Neural cell (in vitro differentiated cells): Measurements from ENCODE around the gene CCDC47. TPM values are rescaled to one million over a fixed set of nuclear protein-coding genes. Genes with fewer than 3 reads are reported as not detected.

ENCODE experiments used
- H2AFZ ChIP-seq: fragments of 200-600, 300-800 bp; sonication (generic), shearing (Covaris generic); 2 replicates; pipeline ENCODE4 v1.6.0; 2014; ENCODE audit warnings: low read depth, mild to moderate bottlenecking, antibody characterized with exemption, low read length, moderate library complexity
- H3F3A ChIP-seq: fragments of 200-600 bp; shearing (Covaris generic); 2 replicates; pipeline ENCODE4 v1.6.1; 2016; ENCODE audit warnings: mild to moderate bottlenecking, moderate library complexity, mixed read lengths, antibody characterized with exemption, low read length; ENCODE audit not compliant: insufficient read depth, poor library complexity, severe bottlenecking
- H3K27ac ChIP-seq: fragments of 200-600, 300-800 bp; sonication (generic), shearing (Covaris generic); 2 replicates; pipeline ENCODE4 v1.5.1; 2014; ENCODE audit warnings: mild to moderate bottlenecking, low read length, moderate library complexity
- H3K27me3 ChIP-seq: fragments of 300-800, 200-600 bp; sonication (generic), shearing (Covaris generic); 2 replicates; pipeline ENCODE4 v1.6.0; 2014; ENCODE audit warnings: mild to moderate bottlenecking, low read depth, low read length, moderate library complexity; ENCODE audit not compliant: insufficient read depth
- H3K36me3 ChIP-seq: fragments of 300-800, 200-600 bp; sonication (generic), shearing (Covaris generic); 2 replicates; pipeline ENCODE4 v1.5.1; 2014; ENCODE audit warnings: mild to moderate bottlenecking, antibody characterized with exemption, low read length, moderate library complexity; ENCODE audit not compliant: insufficient read depth
- H3K4me2 ChIP-seq: fragments of 300-800, 200-600 bp; sonication (generic), shearing (Covaris generic); 2 replicates; pipeline ENCODE4 v1.6.0; 2014; ENCODE audit warnings: mild to moderate bottlenecking, low read length
- H3K4me3 ChIP-seq: fragments of 300-800, 200-600 bp; sonication (generic), shearing (Covaris generic); 2 replicates; pipeline ENCODE4 v1.5.1; 2014; ENCODE audit warnings: mild to moderate bottlenecking, low read length, moderate library complexity
- H3K79me2 ChIP-seq: fragments of 200-600 bp; shearing (Covaris generic); replicated peaks from 2 replicates; pipeline ENCODE4 v1.6.0; 2014; ENCODE audit warnings: mild to moderate bottlenecking, low read length, moderate library complexity; ENCODE audit not compliant: insufficient read depth
- H3K9ac ChIP-seq: fragments of 300-800, 200-600 bp; sonication (generic), shearing (Covaris generic); 2 replicates; pipeline ENCODE4 v1.6.1; 2016; ENCODE audit warnings: mild to moderate bottlenecking, low read length, mixed read lengths
- H3K9me2 ChIP-seq: fragments of 200-600 bp; shearing (Covaris generic); 2 replicates; pipeline ENCODE4 v1.6.1; 2016; ENCODE audit warnings: mild to moderate bottlenecking, low read length, mixed read lengths; ENCODE audit not compliant: insufficient read depth
- H3K9me3 ChIP-seq: fragments of 200-600, 300-800 bp; sonication (generic), shearing (Covaris generic); 2 replicates; pipeline ENCODE4 v1.6.1; 2016; ENCODE audit warnings: mild to moderate bottlenecking, mixed run types, low read length, moderate library complexity, mixed read lengths
- H4K20me1 ChIP-seq: fragments of 200-600 bp; shearing (Covaris generic); 2 replicates; pipeline ENCODE4 v1.6.1; 2016; ENCODE audit warnings: mild to moderate bottlenecking, mixed run types; ENCODE audit not compliant: insufficient read depth
- EP300 ChIP-seq: fragments of 450-650 bp; conservative IDR thresholded peaks from 2 replicates; pipeline ENCODE4 v1.6.1; 2014; ENCODE audit warnings: antibody characterized with exemption, mild to moderate bottlenecking, moderate library complexity; ENCODE audit not compliant: poor library complexity, severe bottlenecking
- EZH2 ChIP-seq: fragments of 200-600, 300-800 bp; shearing (Covaris generic), sonication (generic); IDR thresholded peaks from 2 replicates; pipeline ENCODE4 v1.6.1; 2014; ENCODE audit warnings: antibody characterized with exemption, low read length, borderline replicate concordance, mild to moderate bottlenecking; ENCODE audit not compliant: insufficient read depth, poor library complexity, severe bottlenecking
- MXI1 ChIP-seq: fragments of 450-650 bp; conservative IDR thresholded peaks from 2 replicates; pipeline ENCODE4 v1.6.1; 2014; ENCODE audit warnings: antibody characterized with exemption, mild to moderate bottlenecking; ENCODE audit not compliant: poor library complexity, severe bottlenecking
- POLR2AphosphoS5 ChIP-seq: IDR thresholded peaks from 2 replicates; pipeline ENCODE4 v1.6.1; 2012
- RAD21 ChIP-seq: fragments of 450-650 bp; conservative IDR thresholded peaks from 2 replicates; pipeline ENCODE4 v1.6.1; 2014; ENCODE audit warnings: antibody characterized with exemption, mild to moderate bottlenecking, moderate library complexity
- SMC3 ChIP-seq: fragments of 450-650 bp; conservative IDR thresholded peaks from 2 replicates; pipeline ENCODE4 v1.6.1; 2014; ENCODE audit warnings: antibody characterized with exemption, mild to moderate bottlenecking, moderate library complexity; ENCODE audit not compliant: poor library complexity
- TAF1 ChIP-seq: IDR thresholded peaks from 2 replicates; pipeline ENCODE4 v1.6.1; 2012; ENCODE audit warnings: low read depth
- polyA plus RNA-seq: library from polyadenylated mRNA; depleted of rRNA; stranded (reverse); fragments of >200 nt; gene quantifications from 2 replicates; pipeline ENCODE4 v1.2.3, GENCODE V29; 2014
- TF ChIP-seq, protein P1 (sequence below): IDR thresholded peaks from 2 replicates; pipeline ENCODE4 v1.6.1; 2012; ENCODE audit warnings: borderline replicate concordance
- TF ChIP-seq, protein P2 (sequence below): fragments of 450-650 bp; IDR thresholded peaks from 2 replicates; pipeline ENCODE4 v1.5.1; 2014; ENCODE audit warnings: antibody characterized with exemption, mild to moderate bottlenecking, moderate library complexity; ENCODE audit not compliant: poor library complexity, severe bottlenecking

CCDC47 gene
- polyA plus RNA-seq, 1 donor from 2014 or later: 49.3 TPM

DNA sequence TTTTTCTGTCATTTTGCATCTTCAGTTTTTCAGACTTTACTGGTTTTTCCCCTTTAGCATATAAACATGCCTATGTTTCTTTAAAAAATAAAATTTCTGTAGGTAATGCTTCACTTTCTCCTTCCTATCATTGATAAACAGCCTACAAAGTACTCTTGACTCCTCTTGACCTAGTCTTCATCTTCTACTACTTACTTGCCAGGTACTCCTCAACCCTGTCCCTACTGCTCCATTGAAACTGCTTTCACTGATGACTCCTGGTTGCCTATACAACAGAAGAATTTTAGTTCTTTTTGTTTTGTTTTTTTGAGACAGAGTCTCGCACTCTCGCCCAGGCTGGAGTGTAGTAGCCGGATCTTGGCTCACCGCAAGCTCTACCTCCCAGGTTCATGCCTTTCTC is 7.5 kb upstream of the CCDC47 start:
- Histone ChIP-seq H3K79me2 (peaks cover 77% of the 10 kb centered on the region), H3K9ac (no peak overlapping the region), H2AFZ (no peak overlapping the region), H3K4me2 (no peak overlapping the region), H3K9me3 (no peaks in the 10 kb centered on the region), H3K27me3 (no peaks in the 10 kb centered on the region), H3F3A (no peaks in the 10 kb centered on the region), H3K4me3 (no peak overlapping the region), H3K27ac (no peak overlapping the region), H4K20me1 (peaks cover 5% of the 10 kb centered on the region), H3K36me3 (no peaks in the 10 kb centered on the region), H3K9me2 (no peaks in the 10 kb centered on the region)
- TF ChIP-seq RAD21: no peak
- TF ChIP-seq, protein P1, sequence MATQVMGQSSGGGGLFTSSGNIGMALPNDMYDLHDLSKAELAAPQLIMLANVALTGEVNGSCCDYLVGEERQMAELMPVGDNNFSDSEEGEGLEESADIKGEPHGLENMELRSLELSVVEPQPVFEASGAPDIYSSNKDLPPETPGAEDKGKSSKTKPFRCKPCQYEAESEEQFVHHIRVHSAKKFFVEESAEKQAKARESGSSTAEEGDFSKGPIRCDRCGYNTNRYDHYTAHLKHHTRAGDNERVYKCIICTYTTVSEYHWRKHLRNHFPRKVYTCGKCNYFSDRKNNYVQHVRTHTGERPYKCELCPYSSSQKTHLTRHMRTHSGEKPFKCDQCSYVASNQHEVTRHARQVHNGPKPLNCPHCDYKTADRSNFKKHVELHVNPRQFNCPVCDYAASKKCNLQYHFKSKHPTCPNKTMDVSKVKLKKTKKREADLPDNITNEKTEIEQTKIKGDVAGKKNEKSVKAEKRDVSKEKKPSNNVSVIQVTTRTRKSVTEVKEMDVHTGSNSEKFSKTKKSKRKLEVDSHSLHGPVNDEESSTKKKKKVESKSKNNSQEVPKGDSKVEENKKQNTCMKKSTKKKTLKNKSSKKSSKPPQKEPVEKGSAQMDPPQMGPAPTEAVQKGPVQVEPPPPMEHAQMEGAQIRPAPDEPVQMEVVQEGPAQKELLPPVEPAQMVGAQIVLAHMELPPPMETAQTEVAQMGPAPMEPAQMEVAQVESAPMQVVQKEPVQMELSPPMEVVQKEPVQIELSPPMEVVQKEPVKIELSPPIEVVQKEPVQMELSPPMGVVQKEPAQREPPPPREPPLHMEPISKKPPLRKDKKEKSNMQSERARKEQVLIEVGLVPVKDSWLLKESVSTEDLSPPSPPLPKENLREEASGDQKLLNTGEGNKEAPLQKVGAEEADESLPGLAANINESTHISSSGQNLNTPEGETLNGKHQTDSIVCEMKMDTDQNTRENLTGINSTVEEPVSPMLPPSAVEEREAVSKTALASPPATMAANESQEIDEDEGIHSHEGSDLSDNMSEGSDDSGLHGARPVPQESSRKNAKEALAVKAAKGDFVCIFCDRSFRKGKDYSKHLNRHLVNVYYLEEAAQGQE: no peak
- TF ChIP-seq, protein P2, sequence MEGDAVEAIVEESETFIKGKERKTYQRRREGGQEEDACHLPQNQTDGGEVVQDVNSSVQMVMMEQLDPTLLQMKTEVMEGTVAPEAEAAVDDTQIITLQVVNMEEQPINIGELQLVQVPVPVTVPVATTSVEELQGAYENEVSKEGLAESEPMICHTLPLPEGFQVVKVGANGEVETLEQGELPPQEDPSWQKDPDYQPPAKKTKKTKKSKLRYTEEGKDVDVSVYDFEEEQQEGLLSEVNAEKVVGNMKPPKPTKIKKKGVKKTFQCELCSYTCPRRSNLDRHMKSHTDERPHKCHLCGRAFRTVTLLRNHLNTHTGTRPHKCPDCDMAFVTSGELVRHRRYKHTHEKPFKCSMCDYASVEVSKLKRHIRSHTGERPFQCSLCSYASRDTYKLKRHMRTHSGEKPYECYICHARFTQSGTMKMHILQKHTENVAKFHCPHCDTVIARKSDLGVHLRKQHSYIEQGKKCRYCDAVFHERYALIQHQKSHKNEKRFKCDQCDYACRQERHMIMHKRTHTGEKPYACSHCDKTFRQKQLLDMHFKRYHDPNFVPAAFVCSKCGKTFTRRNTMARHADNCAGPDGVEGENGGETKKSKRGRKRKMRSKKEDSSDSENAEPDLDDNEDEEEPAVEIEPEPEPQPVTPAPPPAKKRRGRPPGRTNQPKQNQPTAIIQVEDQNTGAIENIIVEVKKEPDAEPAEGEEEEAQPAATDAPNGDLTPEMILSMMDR: no peak
- TF ChIP-seq TAF1: no peak
- no peak for TF ChIP-seq EP300
- TF ChIP-seq POLR2AphosphoS5: no peak
- TF ChIP-seq EZH2: no peak

DNA sequence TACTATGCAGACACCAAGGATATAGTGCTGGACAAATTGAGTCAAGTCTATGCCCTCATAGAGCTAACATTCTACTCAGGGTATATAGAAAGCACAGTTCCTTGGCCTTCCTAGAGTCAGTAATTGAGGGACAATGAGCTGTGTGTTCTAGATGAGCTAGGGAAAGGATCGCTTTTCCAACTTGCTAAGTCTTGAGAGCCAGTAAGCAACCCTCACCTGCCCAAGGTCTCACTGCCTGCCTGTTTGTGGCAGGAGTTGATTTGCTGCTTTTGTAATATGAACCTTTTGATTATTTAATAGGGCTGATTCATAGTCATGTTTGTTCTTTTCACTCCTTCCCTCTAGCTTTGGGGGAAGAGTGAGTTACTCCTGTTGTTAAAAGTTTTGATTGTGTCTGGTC is 7.1 kb upstream of the CCDC47 start:
- Histone ChIP-seq H3K36me3 (no peaks in the 10 kb centered on the region), H3K9me3 (no peaks in the 10 kb centered on the region), H3K27me3 (no peaks in the 10 kb centered on the region), H3K4me2 (no peak overlapping the region), H3K27ac (no peak overlapping the region), H3K9me2 (no peaks in the 10 kb centered on the region), H3K4me3 (no peak overlapping the region), H3K79me2 (peaks cover 77% of the 10 kb centered on the region), H3K9ac (no peak overlapping the region), H3F3A (no peaks in the 10 kb centered on the region), H4K20me1 (peaks cover 9% of the 10 kb centered on the region), H2AFZ (no peak overlapping the region)
- TF ChIP-seq, protein P2: no peak
- TF ChIP-seq SMC3 (no peak), MXI1 (no peak), EZH2 (no peak), RAD21 (no peak), TAF1 (no peak), POLR2AphosphoS5 (no peak), EP300 (no peak)
- TF ChIP-seq, protein P1: no peak
